ENCODE results near the gene ROS1.
"Not testable (repeated sequence)": the region's sequence is repeated elsewhere in the genome, so short reads cannot be mapped to it uniquely, and the experiment has no call there.

ROS1 gene

GRCh38 chr6:117442313-117442712 lies 16.6 kb upstream of the ROS1 start:
- not testable (repeated sequence) for DNase-seq
- intact Hi-C loops (cut with DNase I), result loop anchor here (10.0 kb wide), 2 partner anchors 98 to 382 kb away; no protein-coding TSS in a partner anchor

DNA sequence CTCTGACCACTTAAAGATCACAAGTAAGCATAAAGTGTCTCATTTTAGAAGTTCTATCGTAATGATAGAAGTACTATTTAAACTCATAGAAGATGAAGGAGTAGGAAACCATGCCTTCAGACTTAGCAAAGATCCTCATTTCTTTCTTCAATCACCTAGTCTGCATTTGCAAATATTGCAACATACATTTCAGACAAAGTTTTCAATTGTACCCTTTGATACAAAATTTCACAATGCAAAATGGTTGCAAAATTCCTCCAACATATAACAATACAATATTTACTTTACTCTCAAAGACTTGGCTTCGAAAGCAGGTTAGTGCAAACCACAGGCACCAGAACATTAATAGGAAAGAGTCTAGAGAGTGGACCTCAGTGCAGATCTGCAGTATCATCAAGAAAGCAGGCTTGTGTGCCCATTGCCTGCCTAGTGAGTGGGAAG lies 16.1 kb upstream of the ROS1 start:
- no peak for DNase-seq
- intact Hi-C loops (cut with DNase I), result loop anchor here (10.0 kb wide), 2 partner anchors 97 to 383 kb away; no protein-coding TSS in a partner anchor

DNA sequence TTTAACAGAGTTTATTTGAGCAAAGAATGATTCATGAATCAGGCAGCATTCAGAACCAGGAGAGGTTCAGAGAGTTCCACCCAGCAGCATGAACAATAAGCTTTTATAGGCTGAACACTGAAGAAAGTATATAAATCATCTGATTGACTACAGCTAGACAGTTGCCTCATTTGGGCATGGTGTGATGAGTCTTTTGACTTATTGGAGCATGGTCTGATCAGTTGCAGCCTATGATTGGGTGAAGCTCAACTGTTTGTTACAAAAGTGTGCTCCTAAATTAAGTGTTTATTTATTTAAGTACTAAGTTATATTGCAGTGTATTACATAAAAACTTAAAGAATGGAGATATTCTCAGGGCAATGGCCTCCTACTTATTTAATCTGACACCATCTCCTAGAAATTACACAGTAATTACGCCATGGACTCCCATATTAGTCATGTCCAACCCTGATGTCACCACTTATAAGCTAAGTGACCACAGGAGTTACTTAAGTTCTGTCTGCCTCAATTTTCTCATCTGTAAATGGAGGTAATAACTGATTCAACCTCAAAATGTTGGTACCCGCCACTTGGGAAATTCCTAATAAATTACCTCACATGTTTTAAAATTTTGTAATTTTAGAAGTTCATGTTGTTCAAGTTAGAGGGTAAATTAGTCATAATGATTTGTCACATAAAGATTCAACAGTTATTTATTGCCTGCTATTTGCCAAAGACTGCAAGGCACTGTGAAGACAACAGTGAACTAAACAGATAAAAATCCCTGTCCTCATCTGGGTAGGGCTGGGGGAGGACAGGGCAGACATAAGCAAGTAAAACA lies 15.2 kb upstream of the ROS1 start:
- intact Hi-C loops (cut with DNase I), result loop anchor here (10.0 kb wide), 2 partner anchors 96 to 384 kb away; no protein-coding TSS in a partner anchor
- DNase-seq, result no peak

- DNase-seq, result no peak
- intact Hi-C loops (cut with DNase I), result no loop called here
Observed at GRCh38 chr6:117432273-117432672, 6.5 kb upstream of the ROS1 start.

DNA sequence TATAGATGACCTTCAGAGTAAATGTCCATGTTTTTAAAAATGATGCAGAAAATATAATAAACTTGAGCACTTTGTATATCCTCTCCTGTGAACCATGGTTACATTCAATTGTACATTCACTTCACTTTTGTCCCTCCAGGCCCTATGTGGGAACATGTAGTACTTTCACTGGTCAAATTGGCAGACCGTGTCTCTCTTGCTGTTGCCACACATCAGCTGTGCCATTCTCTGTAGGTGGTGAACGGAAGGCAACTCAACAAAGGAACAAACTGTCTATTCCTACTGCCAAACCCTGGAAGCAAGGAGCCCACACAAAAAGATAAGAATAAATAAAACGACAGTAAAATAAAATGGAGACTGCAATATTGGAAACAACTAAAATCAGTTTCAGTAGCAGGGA lies 2.0 kb downstream of the ROS1 start:
- intact Hi-C loops (cut with DNase I), result no loop called here
- DNase-seq, result peak in 3 of 10 donors; percentile 19 to 82 (median 71)

DNA sequence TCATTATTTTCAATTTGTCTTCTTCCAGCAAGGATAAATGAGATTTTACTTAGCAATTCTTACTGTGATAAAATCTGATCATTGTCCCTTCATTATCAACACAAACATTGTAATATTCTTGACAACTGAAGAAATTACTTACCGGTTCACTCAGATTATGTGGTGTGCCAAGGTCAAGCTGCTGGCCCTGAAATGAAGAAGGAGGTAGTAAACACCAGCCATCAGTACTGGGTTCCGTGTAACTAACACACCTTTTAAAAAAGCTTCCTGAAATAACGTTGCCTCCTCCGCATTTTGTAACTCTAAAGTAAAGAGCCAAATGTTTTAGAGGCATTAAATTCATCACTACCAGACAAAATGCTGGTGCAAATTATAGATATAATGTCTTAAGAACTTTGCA lies 7.4 kb downstream of the ROS1 start:
- intact Hi-C loops (cut with DNase I), result no loop called here
- no peak for DNase-seq

GRCh38 chr6:117417851-117418250 lies 7.9 kb downstream of the ROS1 start:
- intact Hi-C loops (cut with DNase I), result no loop called here
- DNase-seq, result no peak

DNA sequence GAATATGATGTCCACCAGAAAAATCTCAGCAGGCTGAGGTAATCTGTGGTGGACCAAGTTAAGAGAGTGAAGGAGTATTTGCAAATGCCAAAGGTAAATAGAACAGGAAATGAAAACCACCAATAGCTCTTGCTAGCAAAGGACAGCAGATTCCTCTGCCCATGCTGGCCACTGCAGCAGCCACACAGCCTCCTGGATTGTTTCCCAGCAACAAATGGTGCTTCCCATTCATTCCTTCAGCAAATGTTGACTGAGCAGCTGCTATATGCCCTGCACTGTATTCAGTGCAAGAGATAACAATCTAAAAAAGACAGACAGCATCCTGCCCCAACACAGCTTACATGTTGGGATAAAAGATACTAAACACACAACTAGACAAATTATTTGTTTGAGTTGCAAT lies 11.0 kb downstream of the ROS1 start:
- DNase-seq, result peak in 1 of 10 donors; percentile 73
- intact Hi-C loops (cut with DNase I), result no loop called here

DNA sequence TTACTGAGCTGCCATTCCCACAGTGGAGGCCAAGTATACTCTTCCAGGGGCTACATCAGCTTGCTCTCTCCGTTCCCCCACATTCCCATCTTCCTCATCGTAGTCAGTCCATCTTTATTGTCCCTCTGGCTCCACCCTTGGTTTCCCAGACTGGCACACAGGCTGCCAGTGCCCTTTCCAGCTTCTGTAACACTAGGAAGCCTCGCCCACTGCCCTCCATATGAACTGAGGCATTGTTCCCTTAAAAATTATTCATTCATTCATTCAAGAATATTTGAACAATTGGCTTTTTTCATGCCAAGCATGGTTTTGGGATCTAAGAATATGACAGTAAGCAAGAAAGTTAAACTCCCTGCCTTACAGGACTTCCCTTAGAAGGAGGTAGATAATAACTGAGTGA lies 14.3 kb downstream of the ROS1 start:
- DNase-seq, result peak in 1 of 10 donors; percentile 61
- intact Hi-C loops (cut with DNase I), result no loop called here

GRCh38 chr6:117409863-117410262 lies 15.9 kb downstream of the ROS1 start:
- no peak for DNase-seq
- intact Hi-C loops (cut with DNase I), result no loop called here

GRCh38 chr6:117409420-117409819 lies 16.3 kb downstream of the ROS1 start:
- intact Hi-C loops (cut with DNase I), result no loop called here
- DNase-seq, result no peak

DNA sequence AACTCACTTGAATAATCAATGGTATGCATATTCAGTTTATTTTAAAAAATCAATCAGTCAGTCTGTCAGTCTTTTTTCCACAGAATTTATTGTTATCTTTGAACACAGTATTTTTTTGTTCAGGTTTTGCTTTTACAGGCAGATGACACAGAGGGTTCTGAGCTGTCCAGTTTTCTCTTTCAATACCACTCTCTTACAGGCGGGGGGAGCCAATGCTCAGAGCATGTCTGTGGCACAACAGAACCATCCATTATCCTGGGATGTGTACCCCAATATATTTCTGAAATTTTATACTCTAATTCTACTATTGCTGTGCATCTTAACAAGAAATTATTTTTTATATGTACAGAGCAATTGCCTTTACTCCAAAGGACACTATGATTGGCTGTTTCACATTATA lies 21.2 kb downstream of the ROS1 start:
- peak in 1 of 10 donors; percentile 63 for DNase-seq
- intact Hi-C loops (cut with DNase I), result no loop called here

- intact Hi-C loops (cut with DNase I), result no loop called here
- DNase-seq, result no peak
Observed at GRCh38 chr6:117401799-117402198, 23.9 kb downstream of the ROS1 start.

- intact Hi-C loops (cut with DNase I), result no loop called here
- no peak for DNase-seq
Observed at GRCh38 chr6:117399924-117400323, 25.8 kb downstream of the ROS1 start.

- DNase-seq, result no peak
- intact Hi-C loops (cut with DNase I), result no loop called here
Observed at GRCh38 chr6:117399126-117399525, 26.6 kb downstream of the ROS1 start.

DNA sequence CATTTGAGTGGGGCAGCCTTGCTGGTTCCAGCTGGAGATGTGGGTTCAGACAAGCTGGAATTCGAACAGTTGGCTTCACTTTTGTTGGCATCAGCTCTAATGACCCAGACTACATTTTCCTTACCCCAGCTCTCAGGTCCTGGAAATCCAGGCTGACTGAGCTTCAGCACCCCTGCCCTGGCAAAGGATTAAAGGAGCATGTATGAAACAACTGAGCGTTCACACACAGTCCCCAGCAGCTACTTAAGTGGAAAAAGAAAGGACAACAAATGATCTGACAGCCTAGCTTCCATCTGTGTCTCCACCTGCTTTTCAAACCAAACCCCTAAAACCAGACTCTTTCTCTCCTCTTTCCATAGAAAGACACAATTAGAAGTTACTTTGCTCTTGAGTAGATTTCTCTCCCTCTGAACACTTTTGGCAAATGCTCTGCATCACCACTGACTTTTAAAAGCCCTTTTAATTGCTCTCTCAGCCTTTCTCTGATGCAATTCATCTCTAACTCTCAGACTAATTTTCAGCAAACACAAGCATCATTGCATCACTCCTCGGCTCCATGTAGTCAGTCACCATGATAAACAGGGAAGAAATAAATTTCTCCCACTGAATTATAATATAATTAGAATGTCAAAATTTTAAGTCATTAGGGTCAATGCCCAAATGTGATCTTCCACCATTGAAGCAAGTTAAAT lies 28.1 kb downstream of the ROS1 start:
- intact Hi-C loops (cut with DNase I), result no loop called here
- DNase-seq, result no peak

GRCh38 chr6:117396228-117396627 lies 29.5 kb downstream of the ROS1 start:
- no peak for DNase-seq
- intact Hi-C loops (cut with DNase I), result no loop called here

DNA sequence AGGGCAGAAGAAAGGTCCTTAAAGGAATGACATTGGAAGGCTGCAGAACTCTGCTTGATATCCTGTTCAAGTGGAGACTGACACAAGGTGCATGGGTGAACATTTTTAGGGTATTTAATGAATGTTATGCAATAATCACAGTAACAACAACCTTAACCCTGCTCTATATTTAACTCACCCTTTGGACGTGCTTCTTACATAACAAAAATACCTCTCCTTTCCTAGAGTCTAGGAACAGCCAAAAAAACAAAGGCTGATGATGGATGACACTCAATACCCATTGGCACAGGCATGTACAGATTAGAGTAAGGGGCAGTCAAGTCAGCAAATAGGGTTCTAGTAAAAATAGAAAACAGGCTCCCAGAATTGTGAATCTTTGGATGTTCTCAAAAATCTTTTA lies 30.6 kb downstream of the ROS1 start:
- intact Hi-C loops (cut with DNase I), result no loop called here
- no peak for DNase-seq

GRCh38 chr6:117393045-117393444 lies 32.7 kb downstream of the ROS1 start:
- DNase-seq, result no peak
- intact Hi-C loops (cut with DNase I), result no loop called here

DNA sequence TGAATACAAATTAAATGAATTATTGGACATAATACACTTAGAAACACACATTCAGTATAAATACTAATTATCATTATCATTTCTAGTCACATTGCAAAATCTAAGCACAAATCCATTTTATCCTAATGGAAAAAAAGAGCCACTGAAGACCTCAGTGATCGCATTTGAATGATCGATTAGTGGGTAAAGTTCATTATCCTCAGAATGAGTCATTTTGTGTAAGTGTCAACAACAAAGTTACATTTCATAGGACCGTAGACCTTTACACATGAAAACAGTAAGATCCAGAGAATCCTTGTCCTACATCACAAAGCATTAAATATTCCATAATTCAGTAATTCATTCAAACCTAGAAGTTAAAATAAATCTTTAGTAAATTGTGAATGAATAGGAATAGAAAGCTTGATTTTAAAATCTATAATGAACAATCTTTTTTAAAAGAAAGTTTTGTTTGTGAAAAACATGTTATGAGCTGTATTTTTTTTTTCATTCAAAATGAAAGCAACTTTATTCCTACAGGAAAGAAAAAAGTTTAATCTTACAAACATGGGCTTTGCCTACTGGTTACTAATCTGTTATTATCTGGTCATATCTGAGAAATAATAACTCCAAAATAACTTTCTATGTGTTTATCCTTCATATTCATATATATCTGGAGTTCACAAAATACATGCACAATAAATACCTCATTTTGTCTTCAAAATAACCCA lies 33.7 kb downstream of the ROS1 start:
- no peak for DNase-seq
- intact Hi-C loops (cut with DNase I), result no loop called here
